HCT116 (cell line): Measurements from ENCODE around the gene AFAP1. TPM values are rescaled to one million over a fixed set of nuclear protein-coding genes. Genes with fewer than 3 reads are reported as not detected.

Experiments
- ATAC-seq: fragments of 200-7000 bp; cut with Tn5 transposase; 2 replicates; pipeline ENCODE4 v1.9.1; 2020; ENCODE audit warnings: mild to moderate bottlenecking, moderate library complexity
- BruUV-seq: library from RNA; stranded (reverse); fragments of 400-500 nt; replicated peaks from 2 replicates; lab custom pipeline; 2021; lab: Mats Ljungman, UMichigan
- CTCF ChIA-PET: fragments of 300-600 bp; sonication (Branson Sonifier 250); formaldehyde crosslinking; loops from one replicate; lab custom pipeline; 2021; ENCODE audit warnings: antibody characterized with exemption; lab: Charles Lee
- POLR2A ChIA-PET: fragments of 300-600, 350-600 bp; sonication (Branson Sonifier 250); formaldehyde crosslinking; loops from one replicate; lab custom pipeline; 2021; ENCODE audit warnings: antibody characterized with exemption; lab: Charles Lee
- RAD21 ChIA-PET, 2 experiments: fragments of 300-600 bp; sonication (Branson Sonifier 250); formaldehyde crosslinking; loops; one replicate each; lab custom pipeline; 2023; ENCODE audit warnings: low total read pairs in 2 of 2; ENCODE audit not compliant: uncharacterized antibody in 2 of 2, unreplicated experiment in 2 of 2, low non-redundant PET in 1 of 2; lab: Charles Lee
- DNase-seq: peaks from one replicate; pipeline ENCODE4 v3.0.0-alpha.2; 2010; ENCODE audit warnings: low read depth, low spot score
- H2AFZ ChIP-seq: fragments of 200-600 bp; shearing (Covaris generic), sonication (generic); 2 replicates; pipeline ENCODE4 v1.6.1; 2017; ENCODE audit warnings: low read depth, mixed run types, mixed read lengths, antibody characterized with exemption, low read length; ENCODE audit not compliant: poor library complexity, severe bottlenecking
- H3K27ac ChIP-seq: 2 replicates; pipeline ENCODE4 v1.5.1; 2012; ENCODE audit warnings: low read depth, low read length
- H3K27me3 ChIP-seq: fragments of 200-600 bp; sonication (generic); 2 replicates; pipeline ENCODE4 v1.6.1; 2016; ENCODE audit warnings: mixed run types, low read length, mixed read lengths; ENCODE audit not compliant: insufficient read depth
- H3K36me3 ChIP-seq, 2 experiments: fragments of 200-500 bp in 1 of 2; fragments of 200-600 bp in 1 of 2; sonication (Bioruptor generic) in 1 of 2; sonication (generic) in 1 of 2; 2 replicates each; pipeline versions ENCODE4 v1.5.1 to v1.6.1; 2014 to 2016; ENCODE audit warnings: low read length in 2 of 2, inconsistent platforms in 1 of 2, mixed read lengths in 1 of 2, mixed run types in 1 of 2; ENCODE audit not compliant: insufficient read depth in 2 of 2, control insufficient read depth in 1 of 2
- H3K4me1 ChIP-seq, 2 experiments: fragments of 200-600 bp in 1 of 2; sonication (generic) in 1 of 2; 2 replicates each; pipeline versions ENCODE4 v1.5.1 to v1.6.1; 2012 to 2017; ENCODE audit warnings: low read length in 2 of 2, inconsistent platforms in 1 of 2, mild to moderate bottlenecking in 1 of 2, mixed read lengths in 1 of 2, mixed run types in 1 of 2, moderate library complexity in 1 of 2; ENCODE audit not compliant: insufficient read depth in 2 of 2, control insufficient read depth in 1 of 2
- H3K4me2 ChIP-seq: fragments of 200-600 bp; sonication (generic); 2 replicates; pipeline ENCODE4 v1.6.1; 2017; ENCODE audit warnings: mixed run types, low read length, mixed read lengths
- H3K4me3 ChIP-seq, 2 experiments: fragments of 200-600 bp in 1 of 2; sonication (generic) in 1 of 2; replicated peaks in 1 of 2; 2 replicates each; pipeline ENCODE4 v1.5.1; 2011 to 2016; ENCODE audit warnings: low read length in 2 of 2, control low read depth in 1 of 2, low read depth in 1 of 2, mild to moderate bottlenecking in 1 of 2, mixed read lengths in 1 of 2, mixed run types in 1 of 2
- H3K79me2 ChIP-seq: fragments of 200-600 bp; sonication (generic); 2 replicates; pipeline ENCODE4 v1.6.1; 2017; ENCODE audit warnings: mild to moderate bottlenecking, mixed run types, low read length, moderate library complexity, mixed read lengths; ENCODE audit not compliant: insufficient read depth
- H3K9ac ChIP-seq: fragments of 200-600 bp; sonication (generic); 2 replicates; pipeline ENCODE4 v1.6.1; 2016; ENCODE audit warnings: low read length, mixed read lengths
- H3K9me2 ChIP-seq: fragments of 200-600 bp; sonication (generic), shearing (Covaris generic); 2 replicates; pipeline ENCODE4 v1.6.1; 2017; ENCODE audit warnings: mixed run types, mild to moderate bottlenecking, moderate library complexity; ENCODE audit not compliant: insufficient read depth
- H3K9me3 ChIP-seq, 2 experiments: fragments of 200-500 bp in 1 of 2; fragments of 200-600 bp in 1 of 2; sonication (Bioruptor generic) in 1 of 2; sonication (generic) in 1 of 2; 2 replicates each; pipeline ENCODE4 v1.6.1; 2014 to 2017; ENCODE audit warnings: low read length in 2 of 2, mixed read lengths in 2 of 2, inconsistent platforms in 1 of 2, low read depth in 1 of 2, mild to moderate bottlenecking in 1 of 2, mixed run types in 1 of 2, moderate library complexity in 1 of 2; ENCODE audit not compliant: control insufficient read depth in 1 of 2, insufficient read depth in 1 of 2
- H4K20me1 ChIP-seq: fragments of 200-600 bp; sonication (generic), shearing (Covaris generic); 2 replicates; pipeline ENCODE4 v1.6.1; 2017; ENCODE audit warnings: mixed run types, mild to moderate bottlenecking, moderate library complexity; ENCODE audit not compliant: insufficient read depth
- CEBPB ChIP-seq: IDR thresholded peaks from 2 replicates; pipeline ENCODE4 v1.6.1; 2012; ENCODE audit warnings: low read depth
- CTCF ChIP-seq, 3 experiments: fragments of 200-600 bp in 1 of 3; sonication (generic) in 1 of 3; IDR thresholded peaks in 2 of 3; conservative IDR thresholded peaks in 1 of 3; 2 replicates each; pipeline ENCODE4 v1.5.1; 2012 to 2017; ENCODE audit warnings: low read depth in 2 of 3, low read length in 2 of 3, antibody characterized with exemption in 1 of 3, borderline replicate concordance in 1 of 3, control low read depth in 1 of 3, mild to moderate bottlenecking in 1 of 3, mixed read lengths in 1 of 3, mixed run types in 1 of 3, moderate library complexity in 1 of 3; ENCODE audit not compliant: insufficient read depth in 1 of 3
- EGR1 ChIP-seq: IDR thresholded peaks from 2 replicates; pipeline ENCODE4 v1.6.1; 2012; ENCODE audit warnings: low read depth
- ELF1 ChIP-seq: IDR thresholded peaks from 2 replicates; pipeline ENCODE4 v1.6.1; 2012; ENCODE audit warnings: low read depth, borderline replicate concordance
- EZH2 ChIP-seq: fragments of 200-600 bp; sonication (generic); IDR thresholded peaks from 2 replicates; pipeline ENCODE4 v1.6.1; 2017; ENCODE audit warnings: antibody characterized with exemption, mixed run types
- EZH2phosphoT487 ChIP-seq: fragments of 200-600 bp; IDR thresholded peaks from 2 replicates; pipeline ENCODE4 v1.6.1; 2018; ENCODE audit warnings: antibody characterized with exemption, borderline replicate concordance
- FOSL1 ChIP-seq: IDR thresholded peaks from 2 replicates; pipeline ENCODE4 v1.6.1; 2012; ENCODE audit warnings: low read depth
- MAX ChIP-seq: IDR thresholded peaks from 2 replicates; pipeline ENCODE4 v1.6.1; 2012
- POLR2AphosphoS5 ChIP-seq: IDR thresholded peaks from 2 replicates; pipeline ENCODE4 v1.6.1; 2011; ENCODE audit warnings: mild to moderate bottlenecking, low read depth, low read length, moderate library complexity
- RAD21 ChIP-seq: IDR thresholded peaks from 2 replicates; pipeline ENCODE4 v1.6.1; 2012; ENCODE audit warnings: low read depth, mild to moderate bottlenecking
- SIN3A ChIP-seq: IDR thresholded peaks from 2 replicates; pipeline ENCODE4 v1.6.1; 2012; ENCODE audit warnings: low read depth
- TCF7L2 ChIP-seq: IDR thresholded peaks from 2 replicates; pipeline ENCODE4 v1.7.0; 2011; ENCODE audit warnings: borderline replicate concordance, inconsistent platforms; ENCODE audit not compliant: insufficient read depth, insufficient read length; ENCODE audit errors: extremely low read depth
- YY1 ChIP-seq: IDR thresholded peaks from 2 replicates; pipeline ENCODE4 v1.6.1; 2011; ENCODE audit warnings: low read length, low read depth, moderate library complexity, mild to moderate bottlenecking; ENCODE audit not compliant: insufficient replicate concordance; ENCODE audit errors: extremely low read depth
- ZFX ChIP-seq: fragments of 450-650 bp; IDR thresholded peaks from 2 replicates; pipeline ENCODE4 v1.6.1; 2017
- ZNF274 ChIP-seq: fragments of 200-500 bp; sonication (Bioruptor generic); IDR thresholded peaks from 2 replicates; pipeline ENCODE4 v1.6.1; 2014; ENCODE audit warnings: mild to moderate bottlenecking, low read depth, low read length, inconsistent platforms
- intact Hi-C: fragments of 100-400 bp; cut with micrococcal nuclease; formaldehyde crosslinking; loops from 2 replicates; pipeline ENCODE4 v1.10.0; 2022
- total RNA-seq: library from RNA; stranded (reverse); gene quantifications from one replicate; pipeline ENCODE4 v1.2.1, GENCODE V29; 2021; ENCODE audit not compliant: unreplicated experiment
- TF ChIP-seq, protein P1 (sequence below): IDR thresholded peaks from 2 replicates; pipeline ENCODE4 v1.6.1; 2012
- TF ChIP-seq, protein P2 (sequence below): IDR thresholded peaks from 2 replicates; pipeline ENCODE4 v1.6.1; 2011; ENCODE audit warnings: mild to moderate bottlenecking, low read length, moderate library complexity; ENCODE audit not compliant: insufficient replicate concordance; ENCODE audit errors: extremely low read depth
- TF ChIP-seq, protein P3 (sequence below): IDR thresholded peaks from 2 replicates; pipeline ENCODE4 v1.6.1; 2012; ENCODE audit warnings: low read depth

The AFAP1 gene
- total RNA-seq, 1 experiment from 2014 or later = 19.4 TPM

DNA sequence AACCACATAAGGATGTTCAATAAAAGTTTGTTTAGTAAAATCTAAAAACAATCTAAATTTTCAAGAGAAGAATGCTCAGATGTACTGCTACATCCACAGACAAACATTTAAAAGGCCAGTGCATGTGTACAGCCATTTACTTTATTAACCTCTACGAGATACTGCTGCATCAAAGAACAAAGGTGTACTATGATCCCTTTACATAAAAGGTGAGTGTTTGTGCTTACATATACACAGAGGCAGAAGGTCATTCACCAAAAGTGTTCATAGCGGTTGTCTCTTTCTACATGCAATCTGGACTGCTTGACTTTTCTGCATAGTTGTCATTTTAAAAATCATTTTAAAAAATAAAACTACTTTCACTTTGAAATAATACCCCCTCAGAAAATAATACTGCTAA is 81.7 kb downstream of the AFAP1 start (continued):
- TF ChIP-seq YY1 (no peak), MAX (no peak), EZH2phosphoT487 (no peak)

- no peak overlapping the region for H2AFZ ChIP-seq
- TF ChIP-seq CEBPB (no peak), EGR1 (no peak), EZH2 (no peak), RAD21 (no peak), SIN3A (no peak), EZH2phosphoT487 (no peak), YY1 (no peak), ZFX (no peak), TCF7L2 (no peak), POLR2AphosphoS5 (no peak), ZNF274 (no peak), CTCF (IDR thresholded peaks at IDR 0.05 in 2 of 3, conservative IDR thresholded peaks at IDR 0.05 in 1 of 3; ENCODE audit: borderline replicate concordance in 1 of 3, insufficient read depth in 1 of 3, low read depth in 2 of 3, low read length in 2 of 3) (no peak), FOSL1 (no peak), ELF1 (no peak)
- TF ChIP-seq, protein P1, sequence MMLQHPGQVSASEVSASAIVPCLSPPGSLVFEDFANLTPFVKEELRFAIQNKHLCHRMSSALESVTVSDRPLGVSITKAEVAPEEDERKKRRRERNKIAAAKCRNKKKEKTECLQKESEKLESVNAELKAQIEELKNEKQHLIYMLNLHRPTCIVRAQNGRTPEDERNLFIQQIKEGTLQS = no peak
- TF ChIP-seq, protein P2, sequence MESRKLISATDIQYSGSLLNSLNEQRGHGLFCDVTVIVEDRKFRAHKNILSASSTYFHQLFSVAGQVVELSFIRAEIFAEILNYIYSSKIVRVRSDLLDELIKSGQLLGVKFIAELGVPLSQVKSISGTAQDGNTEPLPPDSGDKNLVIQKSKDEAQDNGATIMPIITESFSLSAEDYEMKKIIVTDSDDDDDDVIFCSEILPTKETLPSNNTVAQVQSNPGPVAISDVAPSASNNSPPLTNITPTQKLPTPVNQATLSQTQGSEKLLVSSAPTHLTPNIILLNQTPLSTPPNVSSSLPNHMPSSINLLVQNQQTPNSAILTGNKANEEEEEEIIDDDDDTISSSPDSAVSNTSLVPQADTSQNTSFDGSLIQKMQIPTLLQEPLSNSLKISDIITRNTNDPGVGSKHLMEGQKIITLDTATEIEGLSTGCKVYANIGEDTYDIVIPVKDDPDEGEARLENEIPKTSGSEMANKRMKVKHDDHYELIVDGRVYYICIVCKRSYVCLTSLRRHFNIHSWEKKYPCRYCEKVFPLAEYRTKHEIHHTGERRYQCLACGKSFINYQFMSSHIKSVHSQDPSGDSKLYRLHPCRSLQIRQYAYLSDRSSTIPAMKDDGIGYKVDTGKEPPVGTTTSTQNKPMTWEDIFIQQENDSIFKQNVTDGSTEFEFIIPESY = no peak
- TF ChIP-seq, protein P3, sequence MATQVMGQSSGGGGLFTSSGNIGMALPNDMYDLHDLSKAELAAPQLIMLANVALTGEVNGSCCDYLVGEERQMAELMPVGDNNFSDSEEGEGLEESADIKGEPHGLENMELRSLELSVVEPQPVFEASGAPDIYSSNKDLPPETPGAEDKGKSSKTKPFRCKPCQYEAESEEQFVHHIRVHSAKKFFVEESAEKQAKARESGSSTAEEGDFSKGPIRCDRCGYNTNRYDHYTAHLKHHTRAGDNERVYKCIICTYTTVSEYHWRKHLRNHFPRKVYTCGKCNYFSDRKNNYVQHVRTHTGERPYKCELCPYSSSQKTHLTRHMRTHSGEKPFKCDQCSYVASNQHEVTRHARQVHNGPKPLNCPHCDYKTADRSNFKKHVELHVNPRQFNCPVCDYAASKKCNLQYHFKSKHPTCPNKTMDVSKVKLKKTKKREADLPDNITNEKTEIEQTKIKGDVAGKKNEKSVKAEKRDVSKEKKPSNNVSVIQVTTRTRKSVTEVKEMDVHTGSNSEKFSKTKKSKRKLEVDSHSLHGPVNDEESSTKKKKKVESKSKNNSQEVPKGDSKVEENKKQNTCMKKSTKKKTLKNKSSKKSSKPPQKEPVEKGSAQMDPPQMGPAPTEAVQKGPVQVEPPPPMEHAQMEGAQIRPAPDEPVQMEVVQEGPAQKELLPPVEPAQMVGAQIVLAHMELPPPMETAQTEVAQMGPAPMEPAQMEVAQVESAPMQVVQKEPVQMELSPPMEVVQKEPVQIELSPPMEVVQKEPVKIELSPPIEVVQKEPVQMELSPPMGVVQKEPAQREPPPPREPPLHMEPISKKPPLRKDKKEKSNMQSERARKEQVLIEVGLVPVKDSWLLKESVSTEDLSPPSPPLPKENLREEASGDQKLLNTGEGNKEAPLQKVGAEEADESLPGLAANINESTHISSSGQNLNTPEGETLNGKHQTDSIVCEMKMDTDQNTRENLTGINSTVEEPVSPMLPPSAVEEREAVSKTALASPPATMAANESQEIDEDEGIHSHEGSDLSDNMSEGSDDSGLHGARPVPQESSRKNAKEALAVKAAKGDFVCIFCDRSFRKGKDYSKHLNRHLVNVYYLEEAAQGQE = no peak
Observed at GRCh38 chr4:7857238-7857701, 82.4 kb downstream of the AFAP1 start.

More at GRCh38 chr4:7857238-7857701, 82.4 kb downstream of the AFAP1 start:
- CTCF ChIA-PET = no interaction called here
- no peak overlapping the region for H3K9ac ChIP-seq
- intact Hi-C loops = no loop called here
- DNase-seq = no peak
- no TSS peak for BruUV-seq
- no peaks in the 10 kb centered on the region for H4K20me1 ChIP-seq
- POLR2A ChIA-PET = no interaction called here
- no peak overlapping the region for H3K27ac ChIP-seq
- no peaks in the 10 kb centered on the region for H3K9me2 ChIP-seq
- no peaks in the 10 kb centered on the region for H3K4me1 ChIP-seq
- H3K79me2 ChIP-seq = no peaks in the 10 kb centered on the region
- no peak overlapping the region for H3K4me3 ChIP-seq
- RAD21 ChIA-PET = no interaction called here
- H3K9me3 ChIP-seq = no peaks in the 10 kb centered on the region
- H3K36me3 ChIP-seq = no peaks in the 10 kb centered on the region
- no peak overlapping the region for H3K4me2 ChIP-seq
- H3K27me3 ChIP-seq = no peaks in the 10 kb centered on the region
- ATAC-seq = no peak
